Body of pancreas (tissue), 4 donors: ENCODE measurements around the gene G6PC3.

Source experiments
- POLR2A ChIP-seq, 3 donors: fragments of 450-650 bp; IDR thresholded peaks; one replicate each; pipeline ENCODE4 v1.6.1; 2016; ENCODE audit warnings: antibody characterized with exemption in 3 of 3, mild to moderate bottlenecking in 2 of 3
- TF ChIP-seq, protein P1 (sequence below), 7 experiments: fragments of 450-650 bp in 4 of 7; fragments of 200-600 bp in 3 of 7; sonication (generic) in 3 of 7; IDR thresholded peaks; one replicate each; pipeline ENCODE4 v1.5.1; 2016 to 2019; ENCODE audit warnings: antibody characterized with exemption in 7 of 7

GRCh38 chr17:44085908-44086307, 15.4 kb downstream of the G6PC3 start:
- TF ChIP-seq, protein P1, sequence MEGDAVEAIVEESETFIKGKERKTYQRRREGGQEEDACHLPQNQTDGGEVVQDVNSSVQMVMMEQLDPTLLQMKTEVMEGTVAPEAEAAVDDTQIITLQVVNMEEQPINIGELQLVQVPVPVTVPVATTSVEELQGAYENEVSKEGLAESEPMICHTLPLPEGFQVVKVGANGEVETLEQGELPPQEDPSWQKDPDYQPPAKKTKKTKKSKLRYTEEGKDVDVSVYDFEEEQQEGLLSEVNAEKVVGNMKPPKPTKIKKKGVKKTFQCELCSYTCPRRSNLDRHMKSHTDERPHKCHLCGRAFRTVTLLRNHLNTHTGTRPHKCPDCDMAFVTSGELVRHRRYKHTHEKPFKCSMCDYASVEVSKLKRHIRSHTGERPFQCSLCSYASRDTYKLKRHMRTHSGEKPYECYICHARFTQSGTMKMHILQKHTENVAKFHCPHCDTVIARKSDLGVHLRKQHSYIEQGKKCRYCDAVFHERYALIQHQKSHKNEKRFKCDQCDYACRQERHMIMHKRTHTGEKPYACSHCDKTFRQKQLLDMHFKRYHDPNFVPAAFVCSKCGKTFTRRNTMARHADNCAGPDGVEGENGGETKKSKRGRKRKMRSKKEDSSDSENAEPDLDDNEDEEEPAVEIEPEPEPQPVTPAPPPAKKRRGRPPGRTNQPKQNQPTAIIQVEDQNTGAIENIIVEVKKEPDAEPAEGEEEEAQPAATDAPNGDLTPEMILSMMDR (IDR thresholded peaks at IDR 0.05): no peak
- TF ChIP-seq POLR2A (IDR thresholded peaks at IDR 0.05): no peak
